HuH-7.5 (cell line): ENCODE data around the gene DNAJC4.
"Not testable (repeated sequence)": the region's sequence is repeated elsewhere in the genome, so short reads cannot be mapped to it uniquely, and the experiment has no call there.

Experiments used
- DNase-seq: peaks from one replicate; pipeline ENCODE4 v3.0.0; 2011; ENCODE audit warnings: low spot score

Gene DNAJC4

DNA sequence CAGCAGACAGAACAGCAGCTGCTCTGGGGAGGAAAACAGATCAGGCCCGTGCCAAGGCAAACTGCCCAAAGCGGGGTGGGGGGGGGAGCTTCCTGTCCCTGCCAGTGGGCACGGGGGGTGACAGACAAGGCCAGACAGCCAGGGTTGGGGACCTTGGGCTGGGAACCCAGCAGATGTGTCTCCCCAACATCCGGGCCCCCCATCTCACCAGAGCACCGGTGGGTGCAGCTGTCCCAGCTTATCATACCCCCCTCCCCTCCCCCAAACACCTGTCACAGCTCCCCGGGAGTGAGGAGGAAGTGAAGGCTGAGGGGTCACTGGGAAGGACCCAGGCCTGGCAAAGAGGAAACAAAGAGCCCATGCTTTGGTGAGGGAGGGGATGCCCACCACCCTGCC, 15.1 kb downstream of the DNAJC4 start:
- no peak for DNase-seq

DNA sequence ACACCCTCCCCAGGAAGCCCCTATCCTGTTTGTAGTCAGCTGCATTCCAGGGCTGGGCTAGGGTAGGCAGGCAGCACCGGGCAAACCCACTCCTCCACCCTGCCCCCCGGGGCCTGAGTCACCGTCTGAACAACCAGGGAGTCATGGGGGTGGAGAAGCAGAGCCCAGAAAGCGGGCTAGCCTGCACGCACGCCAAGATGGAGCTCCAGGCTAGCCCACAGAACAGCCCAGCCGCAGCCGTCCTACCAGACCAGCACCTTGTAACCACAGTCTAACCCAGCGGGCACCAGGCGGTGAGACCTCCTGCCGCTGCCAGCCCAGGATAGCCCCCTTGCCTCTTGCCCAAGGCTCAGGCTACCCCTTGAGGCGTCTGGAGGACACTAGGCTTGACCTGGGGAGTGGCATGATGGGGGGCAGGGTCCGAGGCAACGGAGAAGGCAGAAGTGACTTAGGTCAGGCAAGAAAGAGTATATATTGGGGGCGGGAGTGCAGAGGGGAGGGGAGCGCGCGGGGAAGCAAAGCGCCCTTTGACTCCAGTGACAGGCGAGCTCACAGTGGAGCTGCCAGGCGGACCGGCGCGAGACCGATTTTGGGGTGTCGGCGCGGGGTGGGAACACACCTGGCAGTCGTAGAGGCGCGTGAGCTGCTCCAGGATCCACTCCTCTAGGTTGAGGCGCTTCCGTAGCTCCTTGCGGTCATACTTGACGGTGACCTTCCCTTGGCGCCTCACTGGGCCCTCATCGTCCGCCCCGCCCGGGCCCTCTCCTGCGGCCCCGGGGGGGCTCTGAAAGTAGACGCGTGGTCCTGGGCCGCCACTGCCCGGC, 15.7 kb downstream of the DNAJC4 start:
- peak; percentile 54 for DNase-seq

DNA sequence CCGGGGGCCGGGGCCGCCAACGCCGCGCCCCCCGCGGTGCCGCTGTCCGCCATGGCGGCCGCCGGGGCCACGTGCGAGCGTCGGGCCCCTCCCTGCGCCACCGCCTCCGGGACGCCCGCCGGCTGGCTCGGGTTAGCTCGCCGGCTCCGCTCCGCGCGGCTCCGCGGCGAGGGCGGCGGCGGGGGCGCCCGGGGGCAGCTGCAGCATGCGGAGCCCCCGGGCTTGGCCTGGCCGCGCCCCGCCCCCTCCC, 16.2 kb downstream of the DNAJC4 start:
- not testable (repeated sequence) for DNase-seq

DNA sequence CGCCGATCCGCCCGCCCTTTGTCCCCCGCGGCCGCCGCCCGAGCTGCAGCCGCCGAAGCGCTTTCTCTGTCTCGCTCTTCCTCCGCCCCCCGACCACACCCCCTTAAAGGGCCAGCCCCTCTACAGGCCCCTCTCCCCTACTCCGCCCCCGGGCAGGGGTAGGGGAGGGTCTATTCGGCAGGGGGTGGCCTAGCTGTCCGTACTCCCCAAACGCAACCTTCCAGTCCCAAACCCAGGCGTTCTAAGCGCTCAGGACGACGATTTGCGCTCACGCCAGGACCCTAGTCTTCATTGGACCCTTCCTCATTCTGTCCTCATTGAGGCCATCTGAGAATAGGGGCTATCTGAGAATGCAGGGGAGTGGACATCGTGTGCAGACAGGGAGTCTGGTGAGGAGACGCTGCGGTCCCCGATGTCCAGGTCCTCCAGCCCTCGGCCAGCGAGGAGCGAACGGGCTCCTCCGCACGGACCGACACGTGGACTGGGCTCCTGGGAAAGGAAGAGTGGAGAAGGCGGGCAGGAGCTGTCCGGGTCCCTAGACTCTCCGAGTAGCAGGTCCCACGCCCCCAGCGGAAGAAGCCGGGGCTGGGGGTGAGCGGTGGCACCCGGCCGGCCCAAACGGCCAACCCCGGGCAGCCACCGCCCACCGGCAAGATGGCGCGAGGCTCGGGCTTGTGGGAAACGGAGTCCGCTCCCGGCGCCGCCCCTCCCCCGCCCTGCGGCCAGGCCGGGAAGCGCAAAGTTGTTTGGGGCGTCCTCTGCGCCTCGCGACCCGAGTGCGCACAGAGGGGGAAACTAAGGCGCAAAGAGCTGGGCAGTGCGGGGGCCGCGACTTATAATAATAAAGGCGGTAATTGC, 16.8 kb downstream of the DNAJC4 start, which contains the start of gene PPP1R14B:
PPP1R14B (minus strand) TSS at position 73 of the 858 bp plus-strand sequence. CDS start 270 bp downstream, outside the sequence.
- DNase-seq, result peak; percentile 91

DNA sequence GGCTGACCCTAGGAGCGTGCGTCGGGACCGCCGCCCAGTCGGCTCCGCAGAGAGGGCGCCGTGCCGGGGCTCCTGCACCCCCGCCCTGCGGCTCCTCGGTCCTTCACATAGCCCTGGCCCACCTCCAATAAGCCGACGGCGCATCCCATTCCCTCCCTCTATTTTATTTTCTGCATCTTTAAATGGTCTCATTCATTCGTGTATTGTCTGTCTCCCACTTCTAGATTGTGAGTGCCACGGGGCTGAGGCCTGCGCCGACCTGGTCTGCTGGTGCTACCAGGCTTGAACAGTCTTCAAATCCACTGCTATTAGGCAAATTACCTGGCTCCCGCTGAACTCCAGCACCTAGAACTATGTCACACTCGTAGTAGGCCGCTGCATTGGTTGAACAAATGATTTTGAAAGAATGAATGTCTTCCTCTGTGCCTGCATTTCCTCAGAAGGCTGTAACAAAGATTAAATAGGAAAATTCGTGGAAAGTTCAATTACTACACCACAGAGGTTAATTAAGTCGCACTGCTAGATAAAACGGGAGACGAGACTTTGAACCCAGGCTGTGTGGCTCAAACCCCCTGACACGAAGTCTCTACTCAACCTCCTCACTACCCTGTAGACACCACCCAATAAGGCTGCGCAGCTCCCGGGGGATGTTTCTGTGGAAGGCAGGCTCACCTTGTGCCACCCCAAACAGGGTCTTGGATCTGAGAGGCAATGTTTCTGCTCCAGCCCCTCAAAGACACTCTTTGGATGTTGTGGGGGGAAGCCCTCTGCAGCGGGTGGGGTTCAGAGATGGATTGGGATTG, 17.6 kb downstream of the DNAJC4 start:
- DNase-seq, result no peak

DNA sequence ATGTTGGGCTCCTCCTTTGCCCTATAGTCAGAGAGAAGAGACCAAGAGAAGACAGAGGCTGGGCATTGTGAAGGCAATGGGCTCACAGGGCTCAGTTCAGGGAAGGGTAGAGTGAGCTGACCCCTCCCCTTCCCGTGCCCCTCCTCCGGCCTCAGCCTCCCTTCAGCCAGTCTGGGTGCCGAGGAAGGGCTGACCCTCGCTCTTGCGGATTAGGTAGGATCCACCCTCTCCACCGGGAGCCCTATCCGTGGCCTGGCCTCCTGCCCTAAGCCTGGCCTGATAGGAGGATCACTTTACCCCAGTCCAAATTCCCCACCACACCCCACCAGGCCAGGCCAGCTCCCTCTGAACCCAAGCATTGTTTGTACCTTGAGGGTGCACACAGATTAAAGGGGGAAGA, 18.2 kb downstream of the DNAJC4 start:
- no peak for DNase-seq

DNA sequence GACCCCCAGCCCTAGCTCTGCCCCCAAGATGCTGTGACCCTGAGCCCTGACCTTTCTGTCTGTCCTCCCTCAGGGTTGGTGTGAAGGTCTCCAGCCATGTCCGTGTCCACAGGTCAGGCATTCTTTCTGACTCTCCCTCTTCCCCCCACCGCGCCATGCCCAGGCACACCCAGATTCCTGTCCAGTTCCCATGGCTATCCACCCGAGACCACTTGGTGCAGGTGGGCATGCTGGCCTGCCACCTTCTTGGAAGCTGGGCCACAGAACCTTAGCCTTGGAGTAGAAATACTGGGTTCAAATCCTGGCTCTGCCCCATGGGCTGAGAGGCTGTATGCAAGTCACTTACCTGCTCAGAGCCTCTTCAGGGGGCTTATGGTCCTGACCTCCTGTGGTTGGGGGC, 18.7 kb downstream of the DNAJC4 start:
- no peak for DNase-seq

DNA sequence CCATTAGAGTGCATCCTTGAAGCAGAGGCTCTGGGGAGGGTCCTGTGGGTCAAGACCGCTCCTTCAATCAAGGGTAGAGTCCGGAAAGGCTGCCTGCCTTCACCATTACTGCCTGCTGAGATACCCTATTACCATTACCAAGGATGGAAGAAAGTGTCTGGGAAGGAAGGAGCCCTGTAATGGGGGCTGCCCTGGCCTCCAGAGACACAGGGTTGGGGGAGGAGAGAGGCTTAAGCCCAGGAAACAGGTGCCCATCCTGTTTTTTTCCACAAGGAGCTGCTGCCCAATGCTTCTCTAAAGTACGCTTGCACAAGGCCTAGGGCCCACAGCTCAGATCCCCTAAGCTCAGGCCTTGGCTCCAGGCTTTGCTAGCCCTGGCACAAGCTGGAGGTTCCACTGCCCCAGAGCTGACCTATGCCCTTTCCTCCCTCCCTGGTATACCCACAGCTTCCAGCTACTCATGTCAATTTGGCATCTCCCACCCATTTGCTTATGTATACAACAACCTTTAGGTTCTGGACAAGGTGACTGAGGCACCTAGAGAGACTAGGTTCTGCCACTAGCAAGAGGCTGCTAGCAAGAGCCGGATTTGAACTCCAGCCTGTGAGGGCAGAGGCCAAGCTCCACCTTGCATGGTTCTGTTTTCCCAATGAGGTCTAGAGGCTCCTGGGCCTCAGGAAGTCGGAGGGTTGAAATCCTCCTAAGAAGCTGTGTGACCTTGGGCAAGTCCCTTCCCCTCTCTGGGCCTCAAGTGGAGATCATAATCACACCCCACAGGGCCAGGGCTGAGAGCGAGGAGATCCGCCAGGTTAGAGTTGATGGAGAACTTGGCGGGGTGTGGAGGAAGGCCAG, 19.4 kb downstream of the DNAJC4 start:
- no peak for DNase-seq

DNA sequence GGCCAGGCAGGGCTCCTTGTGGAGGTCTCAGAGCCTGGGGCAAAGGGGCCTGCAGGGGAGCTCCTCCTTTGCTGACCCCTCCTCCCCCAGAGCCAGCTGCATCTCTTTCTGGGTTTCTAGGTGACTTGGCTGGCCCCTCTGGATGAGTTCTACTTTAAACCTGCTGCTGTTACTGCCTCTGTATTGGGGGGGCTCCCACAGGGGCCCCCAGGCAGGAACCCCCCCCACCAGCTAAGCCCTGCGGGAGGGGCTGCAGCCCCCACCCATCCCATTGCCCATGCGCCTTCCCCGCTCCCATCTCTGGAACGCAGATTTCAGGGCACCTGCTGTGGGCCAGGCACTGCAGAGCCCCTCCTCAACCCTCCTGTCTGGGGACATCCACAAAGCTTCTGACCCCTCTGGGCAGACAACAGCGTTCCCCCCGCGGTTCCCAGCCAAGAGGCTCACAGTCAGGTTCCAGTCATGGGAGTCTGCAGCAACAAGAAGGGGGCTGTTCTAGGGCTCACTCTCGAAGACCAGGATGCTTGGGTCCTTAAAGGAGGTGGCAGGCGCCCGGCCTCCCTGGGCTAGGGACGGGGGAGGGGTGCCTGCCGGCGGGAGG, 20.2 kb downstream of the DNAJC4 start:
- peak; percentile 78 for DNase-seq

DNA sequence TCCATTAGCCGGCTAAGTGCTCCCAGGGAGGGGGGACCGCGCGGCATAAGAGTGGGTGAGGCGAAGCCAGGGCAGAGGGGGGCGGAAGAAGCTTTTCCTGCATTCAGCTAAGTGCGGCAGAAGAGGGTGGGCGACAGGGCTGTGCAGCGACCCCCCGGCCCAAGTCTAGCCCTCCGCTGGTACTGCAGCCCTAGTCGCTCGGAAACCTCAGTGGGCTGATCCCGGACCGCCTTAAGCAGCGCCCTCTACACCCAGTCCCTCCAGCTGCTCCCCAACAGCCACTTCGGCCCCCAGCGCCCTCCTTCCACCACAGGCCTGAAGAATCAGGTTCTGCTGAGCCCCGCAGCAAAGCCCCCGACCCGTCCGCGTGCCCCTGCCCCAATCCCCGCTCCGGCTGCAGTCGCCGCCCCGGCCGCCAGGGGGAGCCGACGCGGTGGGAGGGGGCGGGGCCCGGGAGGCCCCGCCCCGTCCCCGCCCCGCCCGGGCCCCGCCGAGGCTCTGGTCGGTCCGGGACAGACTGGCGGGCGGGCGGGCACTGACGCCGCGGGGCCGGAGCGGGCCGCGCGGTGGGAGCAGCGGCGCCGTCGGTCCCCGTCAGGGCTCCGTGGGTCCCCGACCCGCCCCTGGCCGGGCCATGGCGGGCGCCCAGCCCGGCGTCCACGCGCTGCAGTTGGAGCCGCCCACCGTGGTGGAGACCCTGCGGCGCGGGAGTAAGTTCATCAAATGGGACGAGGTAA, 20.8 kb downstream of the DNAJC4 start, which contains the start of gene PLCB3:
PLCB3 (plus strand) TSS at position 515 of the 737 bp plus-strand sequence; CDS start at position 635, 120 bp downstream.
- DNase-seq, result peak; percentile 80

DNA sequence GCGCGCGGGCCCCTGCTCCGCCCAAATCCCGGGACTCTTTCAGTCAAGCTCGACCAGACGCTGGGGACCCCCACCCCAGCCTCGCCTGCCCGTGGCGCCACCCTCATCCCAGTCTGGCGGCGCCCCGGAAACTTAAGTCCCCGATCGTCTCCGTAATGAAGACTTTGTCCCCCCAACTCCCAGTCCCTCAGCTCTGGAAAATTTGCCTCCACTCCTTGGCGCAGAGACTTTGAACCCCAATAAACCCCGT, 21.3 kb downstream of the DNAJC4 start:
- DNase-seq, result no peak

DNA sequence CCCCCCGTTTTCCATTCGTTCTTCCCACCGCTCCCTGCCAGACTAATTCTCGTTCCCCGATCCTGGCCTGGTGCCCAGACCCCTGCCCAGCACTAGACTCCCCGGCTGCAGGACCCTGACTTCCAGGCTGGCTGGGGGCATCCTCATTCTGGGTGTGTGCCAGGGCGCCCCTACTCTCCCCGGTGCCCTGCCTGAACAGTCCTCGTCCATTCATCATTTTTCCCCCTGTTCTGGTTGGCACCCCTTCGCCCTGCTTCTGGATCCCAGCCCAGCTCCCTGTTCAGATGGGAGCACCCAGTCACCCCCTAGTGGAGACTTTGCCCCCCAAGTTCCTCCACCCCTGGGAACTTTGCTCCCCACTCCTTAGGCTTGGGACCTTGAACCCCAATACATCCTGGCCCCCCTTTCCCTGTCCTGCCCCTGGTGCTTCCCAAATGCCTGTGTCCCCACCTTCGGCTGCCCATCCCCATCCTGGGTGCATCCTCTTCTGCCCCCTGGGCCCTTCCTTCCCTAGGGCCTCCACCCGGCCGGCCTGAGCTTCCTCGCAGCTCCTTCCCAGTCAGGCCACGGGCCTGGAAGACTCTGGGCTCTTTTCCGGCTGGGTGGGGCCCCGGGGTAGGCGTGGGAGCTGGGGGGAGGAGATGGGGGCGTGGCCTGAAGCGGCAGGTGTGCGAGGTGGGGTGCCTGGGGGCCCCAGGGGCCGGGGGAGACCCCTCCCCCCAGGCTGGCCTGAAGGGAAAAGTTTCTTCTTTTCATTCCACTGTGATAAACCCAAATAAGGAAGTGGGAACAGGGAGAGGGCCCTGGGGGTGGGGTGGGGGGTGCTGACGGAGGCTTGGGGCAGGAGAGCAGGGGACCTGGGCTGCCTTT, 21.9 kb downstream of the DNAJC4 start:
- peak; percentile 68 for DNase-seq

DNA sequence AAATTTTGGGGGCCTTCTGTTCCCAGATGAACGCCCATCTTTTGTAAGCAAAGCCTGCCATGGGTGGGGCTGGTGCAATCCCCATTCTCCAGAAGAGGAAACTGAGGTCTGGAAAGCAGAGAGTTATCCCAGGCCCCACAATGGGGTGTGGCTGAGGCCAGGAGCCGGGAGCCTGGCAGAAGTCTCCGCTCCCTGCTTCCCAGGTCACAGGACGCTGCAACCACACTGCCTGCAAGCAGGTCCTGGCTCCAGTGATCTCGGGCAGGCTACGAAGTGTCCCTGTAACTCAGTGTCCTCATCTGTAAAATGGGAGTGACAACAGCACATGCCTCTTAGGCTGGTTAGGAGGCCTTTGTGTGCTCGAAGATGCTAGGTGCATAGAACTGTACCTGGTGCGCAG, 22.7 kb downstream of the DNAJC4 start:
- no peak for DNase-seq

DNA sequence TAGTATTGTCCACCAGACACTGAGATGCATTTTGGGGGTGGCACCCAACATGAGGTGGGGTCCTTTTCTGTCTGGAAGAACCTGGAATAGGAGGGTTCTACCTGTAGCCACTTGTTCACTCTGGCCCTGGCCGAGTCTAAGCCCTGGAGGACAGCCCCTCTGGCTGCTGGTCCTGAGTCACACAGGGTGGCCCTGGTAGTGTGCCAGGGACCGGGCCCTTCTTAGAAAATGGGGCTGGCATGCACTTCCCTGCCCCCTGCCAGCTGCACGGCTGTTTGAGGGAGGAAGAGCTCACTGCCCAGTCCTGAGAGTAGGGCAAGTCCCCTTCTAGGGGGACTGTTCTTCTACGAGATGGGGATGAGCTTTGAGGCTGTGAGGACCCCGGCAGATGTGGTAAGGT, 23.1 kb downstream of the DNAJC4 start:
- DNase-seq, result no peak

DNA sequence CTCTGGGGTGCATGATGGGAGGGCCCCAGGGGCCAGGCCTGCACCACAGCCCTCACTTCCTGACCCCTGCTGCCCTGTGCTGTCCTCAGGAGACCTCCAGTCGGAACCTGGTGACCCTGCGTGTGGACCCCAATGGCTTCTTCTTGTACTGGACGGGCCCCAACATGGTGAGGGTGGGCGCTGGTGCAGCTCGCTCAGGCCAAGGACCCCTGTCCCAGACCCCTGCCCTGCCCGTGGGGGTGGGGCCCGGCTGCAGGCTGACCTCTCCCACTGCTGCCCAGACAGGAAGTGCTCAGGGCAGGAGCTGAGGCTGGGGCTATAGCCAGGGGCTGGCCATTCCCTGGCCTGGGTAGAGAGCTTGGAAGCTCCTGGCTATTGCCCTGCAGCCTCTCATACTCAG, 24.0 kb downstream of the DNAJC4 start:
- no peak for DNase-seq

DNA sequence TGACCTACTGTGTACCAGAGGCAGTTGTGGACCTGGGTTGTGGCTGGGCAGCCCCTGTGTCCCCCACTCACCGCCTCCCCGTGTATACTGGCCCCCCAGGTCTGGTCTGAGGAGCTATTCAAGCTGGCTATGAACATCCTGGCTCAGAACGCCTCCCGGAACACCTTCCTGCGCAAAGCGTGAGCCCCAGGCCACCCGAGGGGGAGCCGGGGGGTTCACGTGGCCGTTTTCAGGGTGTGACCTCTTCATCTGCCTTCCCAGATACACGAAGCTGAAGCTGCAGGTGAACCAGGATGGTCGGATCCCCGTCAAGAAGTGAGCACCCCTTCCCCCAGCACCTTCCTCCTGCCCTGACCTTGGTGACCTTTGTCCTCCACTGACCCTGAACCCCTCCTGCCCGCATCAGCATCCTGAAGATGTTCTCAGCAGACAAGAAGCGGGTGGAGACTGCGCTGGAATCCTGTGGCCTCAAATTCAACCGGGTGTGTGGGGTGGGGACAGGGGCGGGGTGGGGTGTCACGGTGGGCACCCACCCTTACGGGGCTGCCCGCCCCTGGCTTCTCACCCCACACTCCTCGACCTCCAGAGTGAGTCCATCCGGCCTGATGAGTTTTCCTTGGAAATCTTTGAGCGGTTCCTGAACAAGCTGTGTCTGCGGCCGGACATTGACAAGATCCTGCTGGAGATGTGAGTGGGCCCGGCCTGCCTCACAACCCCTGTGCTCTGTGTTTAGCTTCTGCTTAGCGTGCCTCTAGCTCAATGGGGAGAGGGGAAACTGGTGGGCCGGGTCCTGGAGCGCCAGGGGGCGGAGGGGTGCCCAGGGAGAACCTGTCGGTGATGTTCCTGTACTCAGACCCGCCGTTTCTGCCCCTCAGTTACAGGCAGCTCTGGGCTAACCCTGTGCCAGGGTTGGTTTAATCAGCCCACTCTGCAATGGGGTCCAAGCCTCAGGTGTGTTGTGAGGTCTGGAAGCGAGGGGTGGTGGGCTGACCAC, 25.1 kb downstream of the DNAJC4 start:
- DNase-seq, result no peak

DNA sequence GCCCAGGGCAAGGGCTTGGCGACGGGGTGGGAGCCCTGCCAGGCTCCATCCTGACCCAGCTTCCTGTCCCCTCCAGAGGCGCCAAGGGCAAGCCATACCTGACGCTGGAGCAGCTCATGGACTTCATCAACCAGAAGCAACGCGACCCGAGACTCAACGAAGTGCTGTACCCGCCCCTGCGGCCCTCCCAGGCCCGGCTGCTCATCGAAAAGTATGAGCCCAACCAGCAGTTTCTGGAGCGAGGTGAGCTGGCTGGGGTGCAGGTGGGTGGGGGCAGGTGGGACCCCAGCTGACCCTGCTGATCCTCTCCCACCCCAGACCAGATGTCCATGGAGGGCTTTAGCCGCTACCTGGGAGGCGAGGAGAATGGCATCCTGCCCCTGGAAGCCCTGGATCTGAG, 26.0 kb downstream of the DNAJC4 start:
- DNase-seq, result no peak

DNA sequence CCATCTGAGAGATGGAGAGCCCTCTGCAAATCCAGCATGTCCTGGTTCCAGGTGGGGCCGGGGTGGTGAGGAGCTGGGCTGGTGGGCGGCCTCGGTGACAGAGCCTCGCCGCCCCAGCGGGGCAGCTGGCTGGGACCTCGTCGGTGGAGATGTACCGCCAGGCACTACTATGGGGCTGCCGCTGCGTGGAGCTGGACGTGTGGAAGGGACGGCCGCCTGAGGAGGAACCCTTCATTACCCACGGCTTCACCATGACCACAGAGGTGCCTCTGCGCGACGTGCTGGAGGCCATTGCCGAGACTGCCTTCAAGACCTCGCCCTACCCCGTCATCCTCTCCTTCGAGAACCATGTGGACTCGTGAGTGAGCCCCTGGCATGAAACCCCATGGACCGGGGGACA, 28.0 kb downstream of the DNAJC4 start:
- DNase-seq, result no peak
